ENCODE measurements around the gene RNF212B.

The RNF212B gene

GRCh38 chr14:23297611-23298277 lies 60.0 kb downstream of the RNF212B start:
- no peak for DNase-seq

DNA sequence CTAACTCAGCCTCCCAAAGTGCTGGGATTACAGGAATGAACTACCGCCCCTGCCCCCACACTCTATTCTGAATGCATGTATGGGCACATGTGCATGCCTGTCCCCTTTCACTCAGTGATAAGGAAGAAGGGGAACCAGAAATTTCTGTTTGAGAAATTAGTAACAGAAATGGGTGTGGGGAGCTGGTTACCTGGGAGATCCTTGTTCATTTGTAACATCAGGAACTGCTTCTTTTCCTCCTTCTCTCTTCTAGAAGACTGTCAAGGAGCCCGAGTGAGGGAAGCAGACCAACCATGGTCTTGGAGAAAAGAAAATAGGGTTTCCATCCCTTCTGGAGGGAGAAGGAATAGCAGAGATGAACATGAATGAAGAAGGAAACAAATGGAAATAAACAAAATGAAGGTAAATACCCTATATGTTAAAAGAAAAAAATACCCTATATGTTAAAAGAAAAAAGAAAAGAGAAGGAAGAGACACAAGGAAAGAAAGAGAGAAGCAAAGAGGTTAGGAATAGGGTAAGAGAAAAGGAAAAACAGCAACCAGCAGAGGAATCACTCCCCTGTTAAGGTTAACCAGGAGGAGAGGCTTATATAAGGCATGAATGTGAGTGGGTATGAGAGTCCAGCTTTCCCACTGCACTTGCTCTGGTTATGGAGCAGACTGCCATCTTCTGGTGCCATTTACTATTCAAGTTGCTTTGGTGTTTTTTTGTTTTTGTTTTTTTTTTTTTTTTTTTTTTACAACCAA lies 61.6 kb downstream of the RNF212B start:
- DNase-seq = no peak

DNA sequence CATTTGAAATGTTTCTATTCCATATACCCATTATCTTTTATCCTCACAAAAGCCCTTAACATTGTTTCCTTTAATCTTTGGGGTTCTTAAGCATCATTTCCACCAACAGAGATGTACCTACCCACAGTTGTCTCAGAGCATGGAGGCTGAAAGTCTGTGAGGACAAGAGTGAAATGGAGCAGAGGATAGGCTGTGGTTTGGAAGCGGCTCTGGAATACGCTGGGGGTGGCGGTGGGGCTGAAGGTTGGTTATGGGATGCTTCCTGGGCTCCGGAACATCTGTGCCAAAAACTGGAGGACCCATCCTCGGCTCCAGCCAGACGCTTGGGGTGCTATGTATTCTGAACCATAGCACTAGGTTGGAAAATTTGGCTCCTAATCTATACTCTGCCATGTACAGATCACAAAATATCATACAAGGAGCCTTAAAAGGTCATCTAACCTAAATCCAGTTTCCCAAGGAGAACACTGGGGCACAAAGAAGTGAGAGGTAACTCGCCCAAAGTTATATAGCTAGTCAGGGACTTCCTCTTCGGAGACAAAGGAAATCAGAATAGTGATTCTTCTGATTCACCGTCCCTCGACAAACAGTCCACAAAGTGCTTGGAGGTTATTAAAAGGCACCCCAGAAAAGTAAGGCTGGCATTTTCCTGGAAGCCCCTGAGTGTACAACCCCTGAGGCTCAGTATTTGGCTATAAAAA lies 62.4 kb downstream of the RNF212B start:
- DNase-seq = no peak

DNA sequence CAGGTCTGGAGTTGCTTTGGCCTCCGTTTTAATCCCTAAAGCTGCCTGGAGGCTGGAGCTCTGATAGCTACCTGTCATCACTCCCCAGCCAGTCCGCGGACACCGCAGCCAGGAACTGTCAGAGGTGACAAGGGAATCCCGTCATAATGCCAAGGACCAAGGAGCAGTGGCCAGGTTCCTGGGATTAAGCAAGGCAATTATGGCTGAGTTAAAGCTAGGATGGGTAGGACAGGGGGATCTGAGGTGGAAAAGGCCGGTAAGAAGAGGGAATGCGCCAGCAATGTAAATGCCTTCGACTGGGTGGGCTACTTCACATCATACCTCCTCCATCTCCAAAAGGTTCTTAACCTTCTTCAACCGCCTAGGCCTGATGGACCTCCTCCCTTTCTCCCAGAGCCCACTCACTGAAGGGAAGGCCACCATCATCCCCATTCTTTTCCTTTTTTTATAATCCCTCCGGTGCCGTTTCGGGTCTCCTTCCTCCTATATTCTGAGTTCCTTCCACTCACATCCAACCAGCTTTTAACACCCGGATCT lies 63.0 kb downstream of the RNF212B start:
- no peak for DNase-seq

- peak; percentile 94 for DNase-seq
These were observed 63.7 kb downstream of the RNF212B start for GRCh38 chr14:23301288-23301968.

GRCh38 chr14:23301969-23302289 lies 64.2 kb downstream of the RNF212B start:
- DNase-seq = no peak

- no peak for DNase-seq
These were observed 64.8 kb downstream of the RNF212B start, which contains the start of gene PPP1R3E for GRCh38 chr14:23302290-23303225. Gene PPP1R3E, minus strand, starts transcription at chr14:23302859. Its CDS starts 283 bp downstream, at chr14:23302576.

DNA sequence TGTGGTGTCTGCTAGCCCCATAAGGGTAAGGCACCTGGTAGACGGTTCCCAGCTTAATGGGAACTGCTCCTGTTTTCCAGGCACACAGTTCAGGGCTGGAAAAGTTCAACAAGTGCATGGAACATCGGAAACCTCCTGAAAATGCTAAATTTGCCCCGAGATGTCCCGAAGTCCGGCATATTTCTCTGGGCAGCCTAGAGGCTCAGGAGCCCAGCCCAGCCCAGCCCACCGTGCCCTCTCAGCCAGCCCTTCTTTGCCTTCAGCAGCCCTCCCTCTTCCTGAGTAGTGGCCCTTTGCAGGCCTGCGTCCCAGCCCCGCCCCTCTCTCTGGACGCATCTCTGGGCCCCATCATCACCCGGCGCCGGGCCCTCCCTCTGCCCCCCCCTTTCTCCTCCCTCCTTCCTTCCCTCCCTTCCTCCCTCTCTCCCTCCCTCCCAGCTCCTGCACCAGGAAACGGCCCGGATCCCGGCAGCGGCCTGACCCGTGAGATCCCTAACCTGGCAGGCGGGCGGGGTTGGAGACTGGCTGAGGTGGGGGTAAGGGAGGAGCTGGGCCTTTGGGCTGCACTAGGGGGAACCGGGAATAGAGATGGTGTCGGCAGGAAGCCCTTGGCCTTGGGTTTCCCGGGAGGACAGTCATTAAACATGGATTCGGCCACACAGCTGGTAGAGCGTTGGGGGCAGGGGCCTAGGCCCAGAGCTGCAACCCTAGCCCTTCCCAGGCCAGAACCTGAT lies 68.8 kb downstream of the RNF212B start, which contains the start of gene BCL2L2:
Gene BCL2L2, plus strand, starts transcription at position 422 of the 734 bp plus-strand sequence. CDS start 935 bp downstream, outside the sequence.
- DNase-seq = no peak

- DNase-seq = no peak
These were observed 69.4 kb downstream of the RNF212B start for GRCh38 chr14:23307146-23307530.

DNA sequence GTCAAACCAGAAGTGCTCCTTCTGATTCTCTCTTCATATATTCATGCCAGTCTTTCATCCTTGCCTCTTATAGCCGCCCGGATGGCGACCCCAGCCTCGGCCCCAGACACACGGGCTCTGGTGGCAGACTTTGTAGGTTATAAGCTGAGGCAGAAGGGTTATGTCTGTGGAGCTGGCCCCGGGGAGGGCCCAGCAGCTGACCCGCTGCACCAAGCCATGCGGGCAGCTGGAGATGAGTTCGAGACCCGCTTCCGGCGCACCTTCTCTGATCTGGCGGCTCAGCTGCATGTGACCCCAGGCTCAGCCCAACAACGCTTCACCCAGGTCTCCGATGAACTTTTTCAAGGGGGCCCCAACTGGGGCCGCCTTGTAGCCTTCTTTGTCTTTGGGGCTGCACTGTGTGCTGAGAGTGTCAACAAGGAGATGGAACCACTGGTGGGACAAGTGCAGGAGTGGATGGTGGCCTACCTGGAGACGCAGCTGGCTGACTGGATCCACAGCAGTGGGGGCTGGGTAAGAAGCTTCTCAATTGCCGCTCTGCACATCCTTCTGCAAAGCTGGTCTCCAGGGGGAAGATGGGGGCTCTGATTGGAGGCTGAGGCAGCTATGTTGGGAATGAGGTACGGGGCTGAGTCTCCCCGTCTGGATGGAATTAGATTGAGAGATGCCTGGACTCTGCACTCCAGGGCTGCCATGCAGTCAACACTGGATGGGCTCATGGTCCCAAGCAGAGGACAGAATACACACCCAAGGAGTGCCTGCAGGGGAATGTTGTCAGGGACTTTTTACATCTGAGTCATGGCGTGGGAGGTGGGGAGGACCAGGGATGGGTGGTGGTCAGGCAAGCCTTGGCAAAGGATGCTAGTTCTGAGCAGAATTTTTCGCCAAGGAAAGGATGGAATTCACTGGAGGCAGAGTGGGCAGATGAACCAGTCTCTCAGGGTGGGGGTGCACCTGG lies 70.2 kb downstream of the RNF212B start:
- DNase-seq = no peak

DNA sequence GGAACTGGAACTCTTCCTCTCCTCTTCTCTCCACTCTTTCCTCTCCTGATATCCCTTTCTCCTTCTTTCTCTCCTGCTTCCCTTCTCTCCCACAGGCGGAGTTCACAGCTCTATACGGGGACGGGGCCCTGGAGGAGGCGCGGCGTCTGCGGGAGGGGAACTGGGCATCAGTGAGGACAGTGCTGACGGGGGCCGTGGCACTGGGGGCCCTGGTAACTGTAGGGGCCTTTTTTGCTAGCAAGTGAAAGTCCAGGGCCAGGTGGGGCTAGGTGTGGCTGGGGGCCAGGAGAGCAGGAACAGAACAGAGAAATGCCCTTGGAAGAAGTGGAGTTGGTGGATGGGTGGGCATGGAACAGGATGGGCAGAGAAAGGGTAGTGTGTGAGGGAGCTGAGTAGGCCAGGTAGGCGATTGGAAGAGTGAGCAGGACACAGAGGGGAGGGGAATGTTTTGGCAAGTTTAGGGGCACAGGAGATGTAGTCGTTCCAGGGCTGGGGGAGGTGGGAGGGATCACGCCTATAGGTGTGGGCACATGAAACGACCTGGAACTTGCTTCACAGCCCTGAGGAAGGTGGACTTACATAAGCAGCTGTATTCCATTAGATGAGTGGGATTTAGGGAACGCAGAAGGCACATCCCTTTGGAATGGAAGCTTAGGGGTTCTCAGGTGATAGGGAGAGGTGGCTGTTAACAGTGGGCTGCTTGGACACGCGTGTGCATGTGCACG lies 71.1 kb downstream of the RNF212B start:
- DNase-seq = no peak

DNA sequence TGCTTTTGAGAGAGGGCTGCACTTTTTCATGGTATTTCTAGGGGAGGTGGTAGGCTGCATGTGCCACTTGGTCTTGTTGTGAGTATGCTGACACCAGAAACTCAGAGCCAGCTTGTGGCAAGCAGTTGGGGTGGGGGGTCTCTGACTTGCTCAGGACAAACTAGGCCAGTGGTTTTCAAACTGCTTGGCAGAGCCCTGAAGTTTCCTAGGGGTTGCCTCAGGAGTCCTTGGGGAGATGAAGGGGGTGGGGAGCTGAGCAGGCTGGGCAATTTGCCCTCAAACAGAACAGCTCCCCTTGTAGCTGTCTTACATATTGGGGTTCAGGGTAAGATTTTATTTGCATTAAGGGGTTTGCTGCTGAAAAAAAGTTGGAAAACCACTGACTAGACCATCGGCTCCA lies 72.8 kb downstream of the RNF212B start:
- no peak for DNase-seq

- no peak for DNase-seq
These were observed 78.6 kb downstream of the RNF212B start for GRCh38 chr14:23316300-23316699.

DNA sequence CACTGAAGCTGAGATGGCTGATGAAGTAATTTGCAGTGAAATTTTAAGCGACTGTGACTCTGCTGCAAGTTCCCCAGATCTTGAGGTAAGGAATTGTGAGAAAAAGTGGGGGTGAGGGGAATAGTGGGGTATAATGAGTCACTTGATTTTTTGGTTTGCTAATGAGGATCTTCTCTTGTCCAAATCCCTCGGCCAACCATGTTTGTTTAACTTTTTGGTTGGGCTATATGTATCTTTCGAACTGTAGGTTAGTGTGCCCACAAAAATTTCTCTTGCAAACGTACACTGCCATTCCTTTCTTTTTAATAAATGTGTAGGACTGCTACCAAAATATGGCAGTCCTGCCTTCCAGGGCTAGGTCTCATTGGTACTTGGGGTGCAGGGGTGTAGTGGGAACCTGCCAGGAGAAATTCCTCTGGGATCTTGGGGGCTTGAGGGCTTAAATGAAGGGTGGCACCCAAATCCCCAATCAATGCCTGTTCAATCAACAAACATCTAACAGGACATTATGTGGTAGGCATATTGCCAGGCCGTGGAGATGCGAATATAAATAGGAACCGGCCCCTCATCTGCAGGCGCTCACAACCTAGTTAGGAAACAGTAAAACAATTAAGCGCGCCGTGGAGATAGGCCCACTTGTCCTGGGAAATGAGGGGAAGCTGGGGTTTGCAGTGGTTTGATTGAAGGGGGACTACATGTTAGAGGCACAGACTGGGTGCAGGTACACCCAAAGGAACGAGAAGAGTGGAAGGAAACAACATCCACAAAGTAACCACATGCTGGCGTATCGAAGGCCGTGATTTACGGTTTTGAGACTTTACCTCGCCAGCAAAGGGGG lies 82.2 kb downstream of the RNF212B start:
- DNase-seq = no peak

DNA sequence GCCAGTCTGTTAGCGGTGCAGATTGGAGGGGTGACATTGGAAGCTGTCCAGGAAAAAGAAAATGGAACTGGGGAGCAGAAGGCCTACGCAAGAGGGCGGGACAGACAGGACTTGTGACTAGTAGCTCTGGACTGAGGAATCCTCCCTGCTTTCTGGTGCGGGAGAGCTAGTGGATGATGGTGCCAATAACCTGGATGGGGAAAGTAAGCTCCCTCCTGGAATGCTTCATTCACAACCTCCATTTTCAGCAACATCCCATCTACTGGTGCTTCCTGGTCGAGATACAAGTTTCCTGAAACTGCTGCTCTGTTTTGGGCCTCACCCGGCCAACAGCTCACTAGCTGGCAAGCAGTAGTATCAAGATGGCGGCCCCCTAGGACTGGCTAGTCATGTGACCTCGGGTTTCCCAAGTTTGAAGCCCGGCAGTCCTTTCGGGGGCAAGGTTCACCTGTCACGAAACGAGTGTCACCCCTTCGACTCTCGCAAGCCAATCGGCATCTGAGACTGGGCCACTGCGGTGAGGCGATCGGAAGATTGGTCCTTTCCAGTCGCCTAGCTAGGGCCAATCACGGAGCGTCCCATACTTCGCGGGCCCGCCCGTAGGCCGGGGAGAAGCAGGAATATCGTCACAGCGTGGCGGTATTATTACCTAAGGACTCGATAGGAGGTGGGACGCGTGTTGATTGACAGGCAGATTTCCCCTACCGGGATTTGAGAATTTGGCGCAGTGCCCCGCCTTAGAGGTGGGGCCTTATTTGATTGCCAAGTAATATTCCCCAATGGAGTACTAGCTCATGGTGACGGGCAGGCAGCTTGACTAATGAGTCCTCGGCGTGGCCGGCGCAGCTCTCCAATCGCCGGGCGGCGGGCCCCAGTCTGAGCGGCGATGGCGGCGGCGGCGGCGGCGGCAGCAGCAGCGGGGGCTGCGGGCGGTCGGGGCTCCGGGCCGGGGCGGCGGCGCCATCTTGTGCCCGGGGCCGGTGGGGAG lies 83.1 kb downstream of the RNF212B start, which contains the start of gene PABPN1:
Gene PABPN1, plus strand, starts transcription at position 874 of the 988 bp plus-strand sequence. Its CDS starts 13 bp downstream, at position 887.
- DNase-seq = peak; percentile 99
